Esophagus muscularis mucosa (tissue), 4 donors: ENCODE data around the gene BDH1. TPM values are rescaled to one million over a fixed set of nuclear protein-coding genes. Genes with fewer than 3 reads are reported as not detected.

Experiments
- DNase-seq: peaks from one replicate; pipeline ENCODE4 v3.0.0-alpha.2; 2017; ENCODE audit errors: extremely low spot score
- H3K27ac ChIP-seq, 4 donors: fragments of 200-600 bp; sonication (generic); replicated peaks in 1 of 4; 1 replicate in 3 of 4; 2 replicates in 1 of 4; pipeline ENCODE4 v1.5.1; 2016 to 2019; ENCODE audit warnings: mild to moderate bottlenecking in 1 of 4
- H3K27me3 ChIP-seq, 4 donors: fragments of 200-600 bp; sonication (generic); one replicate each; pipeline versions ENCODE4 v1.5.1 to v1.6.0; 2016 to 2019
- H3K36me3 ChIP-seq, 4 donors: fragments of 200-600 bp; sonication (generic); one replicate each; pipeline ENCODE4 v1.5.1; 2016 to 2019
- H3K4me1 ChIP-seq, 4 donors: fragments of 200-600 bp; sonication (generic); one replicate each; pipeline ENCODE4 v1.5.1; 2016 to 2019
- H3K4me3 ChIP-seq, 4 donors: fragments of 200-600 bp; sonication (generic); 1 replicate in 2 of 4; 2 replicates in 2 of 4; pipeline ENCODE4 v1.5.1; 2016 to 2019; ENCODE audit warnings: mild to moderate bottlenecking in 4 of 4, moderate library complexity in 1 of 4
- H3K9me3 ChIP-seq, 4 donors: fragments of 200-600 bp; sonication (generic); 1 replicate in 3 of 4; 2 replicates in 1 of 4; pipeline ENCODE4 v1.5.1; 2016 to 2019
- CTCF ChIP-seq, 3 experiments: fragments of 200-600 bp in 2 of 3; fragments of 450-650 bp in 1 of 3; sonication (generic) in 2 of 3; IDR thresholded peaks; one replicate each; pipeline ENCODE4 v1.5.1; 2017 to 2019; ENCODE audit warnings: antibody characterized with exemption in 3 of 3, mild to moderate bottlenecking in 2 of 3, moderate library complexity in 1 of 3
- EP300 ChIP-seq: sonication (generic); formaldehyde crosslinking; IDR thresholded peaks from one replicate; pipeline ENCODE4 v1.6.1; 2017; ENCODE audit warnings: antibody characterized with exemption
- POLR2A ChIP-seq: fragments of 450-650 bp; IDR thresholded peaks from one replicate; pipeline ENCODE4 v1.6.1; 2017; ENCODE audit warnings: antibody characterized with exemption, moderate library complexity, mild to moderate bottlenecking, low read depth
- POLR2AphosphoS5 ChIP-seq, 2 donors: sonication (generic); formaldehyde crosslinking; IDR thresholded peaks; one replicate each; pipeline ENCODE4 v1.6.1; 2017; ENCODE audit warnings: antibody characterized with exemption in 2 of 2
- WGBS: methylation state at CpG from one replicate; pipeline ENCODE4 v1.1.5; 2018; 5-methylcytosine and 5-hydroxymethylcytosine counted together
- intact Hi-C: fragments of 100-400 bp; cut with DNase I; formaldehyde crosslinking; loops from one replicate; pipeline ENCODE4 v1.15.1; 2023
- total RNA-seq, 4 donors: library from RNA; depleted of rRNA; stranded (reverse); fragments of >200 nt; gene quantifications; one replicate each; pipeline versions ENCODE4 v1.1.0 to v1.2.1, GENCODE V29; 2016

Gene BDH1
- total RNA-seq, 4 donors from 2014 or later = 9.1 to 18.7 (median 14.6) TPM

- Histone ChIP-seq H3K36me3 (no peaks in the 10 kb centered on the region), H3K9me3 (no peaks in the 10 kb centered on the region), H3K27ac (no peak overlapping the region), H3K4me1 (no peaks in the 10 kb centered on the region), H3K27me3 (peaks cover 0 to 37% (median 5%) of the 10 kb centered on the region in 4 donors), H3K4me3 (no peak overlapping the region)
- 58% methylated on average over 1 of the region's 1 CpG for whole genome bisulfite sequencing
- no peak for TF ChIP-seq POLR2A
- no peak for TF ChIP-seq POLR2AphosphoS5 (IDR thresholded peaks at IDR 0.05)
- TF ChIP-seq EP300 = no peak
- TF ChIP-seq CTCF (IDR thresholded peaks at IDR 0.05) = no peak
- intact Hi-C loops = no loop called here
- no peak for DNase-seq
These were observed 8.5 kb upstream of the BDH1 start for GRCh38 chr3:197564097-197564843.

GRCh38 chr3:197562398-197563251, 6.9 kb upstream of the BDH1 start:
- no peak for DNase-seq
- H3K27ac ChIP-seq = no peak overlapping the region
- H3K9me3 ChIP-seq = no peaks in the 10 kb centered on the region
- no peaks in the 10 kb centered on the region for H3K4me1 ChIP-seq
- no peaks in the 10 kb centered on the region for H3K36me3 ChIP-seq
- no peak for TF ChIP-seq CTCF (IDR thresholded peaks at IDR 0.05)
- TF ChIP-seq POLR2AphosphoS5 (IDR thresholded peaks at IDR 0.05) = no peak
- TF ChIP-seq POLR2A = no peak
- no peak for TF ChIP-seq EP300
- H3K4me3 ChIP-seq = no peak overlapping the region
- 89% methylated on average over 6 of the region's 6 CpGs for WGBS
- intact Hi-C loops = no loop called here
- H3K27me3 ChIP-seq = peaks cover 0 to 29% (median under 1%) of the 10 kb centered on the region in 4 donors

GRCh38 chr3:197561926-197562325, 6.2 kb upstream of the BDH1 start:
- Histone ChIP-seq H3K36me3 (no peaks in the 10 kb centered on the region), H3K4me1 (no peaks in the 10 kb centered on the region), H3K27ac (no peak overlapping the region), H3K4me3 (no peak overlapping the region), H3K9me3 (no peaks in the 10 kb centered on the region), H3K27me3 (peaks cover 0 to 26% (median 0%) of the 10 kb centered on the region in 4 donors)
- no peak for DNase-seq
- TF ChIP-seq EP300 (no peak), POLR2A (no peak), POLR2AphosphoS5 (IDR thresholded peaks at IDR 0.05) (no peak), CTCF (IDR thresholded peaks at IDR 0.05) (no peak)
- 64% methylated on average over 5 of the region's 5 CpGs for WGBS
- intact Hi-C loops = no loop called here

GRCh38 chr3:197559651-197560050, 3.9 kb upstream of the BDH1 start:
- TF ChIP-seq EP300 (no peak), POLR2AphosphoS5 (IDR thresholded peaks at IDR 0.05) (no peak), POLR2A (no peak)
- 78% methylated on average over 3 of the region's 3 CpGs for WGBS
- intact Hi-C loops = no loop called here

GRCh38 chr3:197554562-197555280, 1.0 kb downstream of the BDH1 start:
- Histone ChIP-seq H3K36me3 (no peaks in the 10 kb centered on the region), H3K4me3 (peak overlapping the region; percentile 65 to 91 (median 81)), H3K27me3 (peaks cover 0 to 23% (median 0%) of the 10 kb centered on the region in 4 donors), H3K4me1 (peaks cover 21 to 37% (median 29%) of the 10 kb centered on the region in 4 donors), H3K9me3 (no peaks in the 10 kb centered on the region), H3K27ac (peak overlapping the region; percentile 89 to 99 (median 94))
- DNase-seq = peak; percentile 98
- intact Hi-C loops = no loop called here
- WGBS = 1% methylated on average over 41 of the region's 60 CpGs
- TF ChIP-seq POLR2A (peak; percentile 35), POLR2AphosphoS5 (IDR thresholded peaks at IDR 0.05) (peak; percentile 83 to 84), CTCF (IDR thresholded peaks at IDR 0.05) (peak; percentile 29 to 58 (median 42)), EP300 (no peak)

More at GRCh38 chr3:197559651-197560050, 3.9 kb upstream of the BDH1 start:
- H3K36me3 ChIP-seq = no peaks in the 10 kb centered on the region
- no peak for DNase-seq
- no peaks in the 10 kb centered on the region for H3K9me3 ChIP-seq
- H3K4me1 ChIP-seq = peaks cover 10 to 13% (median 11%) of the 10 kb centered on the region in 4 donors
- peaks cover 0 to 28% (median 0%) of the 10 kb centered on the region in 4 donors for H3K27me3 ChIP-seq
- H3K27ac ChIP-seq = no peak overlapping the region
- H3K4me3 ChIP-seq = no peak overlapping the region
